ENCODE measurements around the gene CDH22.

Gene CDH22, protein sequence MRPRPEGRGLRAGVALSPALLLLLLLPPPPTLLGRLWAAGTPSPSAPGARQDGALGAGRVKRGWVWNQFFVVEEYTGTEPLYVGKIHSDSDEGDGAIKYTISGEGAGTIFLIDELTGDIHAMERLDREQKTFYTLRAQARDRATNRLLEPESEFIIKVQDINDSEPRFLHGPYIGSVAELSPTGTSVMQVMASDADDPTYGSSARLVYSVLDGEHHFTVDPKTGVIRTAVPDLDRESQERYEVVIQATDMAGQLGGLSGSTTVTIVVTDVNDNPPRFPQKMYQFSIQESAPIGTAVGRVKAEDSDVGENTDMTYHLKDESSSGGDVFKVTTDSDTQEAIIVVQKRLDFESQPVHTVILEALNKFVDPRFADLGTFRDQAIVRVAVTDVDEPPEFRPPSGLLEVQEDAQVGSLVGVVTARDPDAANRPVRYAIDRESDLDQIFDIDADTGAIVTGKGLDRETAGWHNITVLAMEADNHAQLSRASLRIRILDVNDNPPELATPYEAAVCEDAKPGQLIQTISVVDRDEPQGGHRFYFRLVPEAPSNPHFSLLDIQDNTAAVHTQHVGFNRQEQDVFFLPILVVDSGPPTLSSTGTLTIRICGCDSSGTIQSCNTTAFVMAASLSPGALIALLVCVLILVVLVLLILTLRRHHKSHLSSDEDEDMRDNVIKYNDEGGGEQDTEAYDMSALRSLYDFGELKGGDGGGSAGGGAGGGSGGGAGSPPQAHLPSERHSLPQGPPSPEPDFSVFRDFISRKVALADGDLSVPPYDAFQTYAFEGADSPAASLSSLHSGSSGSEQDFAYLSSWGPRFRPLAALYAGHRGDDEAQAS

DNA sequence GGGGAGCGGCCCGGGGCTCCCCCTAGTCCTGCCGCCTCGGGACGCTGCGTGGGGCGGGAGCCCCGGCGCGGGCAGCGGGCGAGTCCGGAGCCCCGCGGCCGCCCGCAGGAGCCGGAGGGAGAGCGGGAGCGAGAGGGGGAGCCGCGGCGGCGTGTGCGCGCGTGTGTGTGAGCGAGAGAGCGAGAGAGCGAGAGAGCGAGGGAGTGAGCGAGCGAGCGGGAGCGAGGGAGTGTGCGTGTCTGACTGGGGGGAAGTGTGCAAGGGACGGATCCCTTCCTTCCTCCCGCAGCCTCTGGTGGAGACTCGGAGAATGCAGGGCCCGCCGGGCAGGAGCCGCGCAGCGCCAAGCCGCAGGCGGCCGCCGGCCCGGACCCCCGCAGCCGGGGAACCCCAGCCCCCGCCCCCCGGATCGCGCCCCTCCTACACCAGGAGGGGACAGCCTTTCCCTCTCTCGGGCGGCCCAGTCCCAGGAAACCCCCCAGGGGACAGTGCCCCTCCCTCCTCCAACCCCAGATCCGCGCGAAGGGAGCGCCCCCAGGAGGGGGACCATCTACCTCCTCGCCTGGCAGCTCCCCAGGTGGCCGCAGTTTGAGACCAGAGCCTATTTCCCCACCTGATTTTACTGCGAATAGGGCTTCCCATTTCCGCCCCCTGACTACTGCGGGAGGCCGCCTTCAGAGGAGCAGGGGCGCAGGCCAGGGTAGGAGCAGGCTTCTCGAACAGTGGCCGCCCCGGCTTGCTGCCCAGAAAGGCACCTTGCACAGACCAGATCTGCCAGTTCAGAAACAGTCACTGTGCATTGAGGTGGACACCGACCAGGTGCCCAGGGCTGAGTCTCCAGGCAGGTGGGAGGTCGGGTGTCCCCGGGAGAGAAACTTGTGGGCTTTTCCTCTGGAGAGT lies at the start of gene CDH22:
CDH22 (minus strand) TSS at position 241 of the 900 bp plus-strand sequence. CDS start 57,204 bp downstream, outside the sequence.
- DNase-seq (ENCODE audit: low read depth in 4 of 4, low spot score in 1 of 4), result no peak

DNA sequence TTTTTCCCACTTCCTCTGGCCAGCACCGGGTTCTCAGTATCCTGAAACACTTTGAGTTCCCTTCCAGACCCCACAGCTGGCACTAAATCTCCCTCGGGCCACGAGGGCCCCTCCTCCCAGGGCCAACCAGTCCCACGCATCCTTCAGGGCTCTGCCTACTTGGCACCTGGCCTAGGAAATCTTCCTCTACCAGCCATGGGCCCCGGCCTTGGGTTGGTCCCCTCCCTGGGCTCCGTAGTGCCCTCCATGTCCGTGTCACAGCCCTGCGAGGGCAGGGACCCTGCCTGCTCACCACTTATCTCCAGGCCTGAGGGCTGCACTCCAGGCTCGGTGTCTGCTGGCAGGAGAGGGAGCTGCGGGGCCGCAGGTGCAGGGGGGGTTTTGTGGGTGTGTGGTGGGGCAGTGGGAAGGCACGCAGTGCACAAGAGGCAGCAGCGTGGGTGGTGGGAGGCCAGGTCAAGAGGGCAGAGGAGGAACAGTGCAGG lies 48.8 kb upstream of the CDH22 start:
- DNase-seq (ENCODE audit: low read depth in 4 of 4, low spot score in 1 of 4), result no peak

DNA sequence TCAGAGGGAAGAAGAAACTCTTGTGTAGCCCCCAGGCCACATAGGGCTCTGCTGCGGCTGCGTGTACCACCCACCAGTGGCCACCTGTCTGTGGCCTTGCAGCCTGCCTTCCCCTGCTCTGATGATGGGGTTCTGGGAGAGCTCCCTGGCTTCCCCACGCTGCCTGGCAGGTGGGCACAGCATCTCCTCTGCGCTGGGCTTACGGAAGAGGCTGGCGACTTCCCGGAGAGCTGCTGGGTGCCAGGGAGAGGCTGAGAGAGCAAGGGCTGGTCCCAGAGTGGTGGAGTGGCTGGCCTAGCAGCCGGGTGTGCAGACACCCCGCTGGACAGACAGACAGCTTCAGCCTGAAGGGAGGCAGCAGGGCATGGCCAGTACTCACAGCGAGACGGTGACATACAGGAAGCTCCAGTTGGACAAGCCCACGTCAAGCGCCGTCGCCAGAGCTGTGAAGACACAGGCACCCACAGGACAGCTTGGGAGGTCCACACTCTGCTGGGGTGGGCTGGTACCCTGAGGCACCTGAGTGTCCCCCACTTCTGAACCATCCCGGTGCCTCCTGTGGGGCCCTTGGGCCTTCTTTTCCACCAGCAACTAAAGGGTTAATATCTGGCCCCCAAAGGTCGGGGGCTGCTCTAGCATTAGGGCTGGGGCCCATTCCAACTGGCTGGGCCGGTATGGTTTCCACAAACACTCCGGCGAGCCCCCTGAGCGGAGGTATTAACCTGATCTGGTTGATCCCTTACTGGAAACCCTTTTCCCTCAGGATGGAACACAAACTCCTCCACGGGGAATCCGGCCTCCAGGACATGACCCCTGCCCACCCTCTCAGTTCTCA lies 48.1 kb upstream of the CDH22 start:
- no peak for DNase-seq (ENCODE audit: low read depth in 4 of 4, low spot score in 1 of 4)

DNA sequence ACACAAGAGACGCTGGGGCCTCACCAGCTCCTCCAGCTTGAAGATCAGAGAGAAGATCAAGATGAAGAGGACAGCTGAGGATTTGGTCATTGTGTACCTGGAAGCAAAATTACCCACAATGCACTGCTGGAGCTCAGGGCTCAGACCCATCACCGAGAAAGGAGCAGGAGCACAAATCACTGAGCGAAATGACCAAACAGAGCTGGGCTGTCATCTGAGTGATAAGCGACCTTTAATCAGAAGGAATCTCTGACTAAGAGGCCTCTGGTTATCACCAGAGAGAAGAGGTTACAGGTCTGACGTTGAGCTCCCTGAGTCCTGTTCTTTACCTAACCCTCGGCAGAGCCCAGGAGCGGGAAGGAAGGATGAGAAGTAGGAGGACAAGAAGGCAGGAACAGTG lies 47.5 kb upstream of the CDH22 start:
- DNase-seq (ENCODE audit: low read depth in 4 of 4, low spot score in 1 of 4), result no peak

DNA sequence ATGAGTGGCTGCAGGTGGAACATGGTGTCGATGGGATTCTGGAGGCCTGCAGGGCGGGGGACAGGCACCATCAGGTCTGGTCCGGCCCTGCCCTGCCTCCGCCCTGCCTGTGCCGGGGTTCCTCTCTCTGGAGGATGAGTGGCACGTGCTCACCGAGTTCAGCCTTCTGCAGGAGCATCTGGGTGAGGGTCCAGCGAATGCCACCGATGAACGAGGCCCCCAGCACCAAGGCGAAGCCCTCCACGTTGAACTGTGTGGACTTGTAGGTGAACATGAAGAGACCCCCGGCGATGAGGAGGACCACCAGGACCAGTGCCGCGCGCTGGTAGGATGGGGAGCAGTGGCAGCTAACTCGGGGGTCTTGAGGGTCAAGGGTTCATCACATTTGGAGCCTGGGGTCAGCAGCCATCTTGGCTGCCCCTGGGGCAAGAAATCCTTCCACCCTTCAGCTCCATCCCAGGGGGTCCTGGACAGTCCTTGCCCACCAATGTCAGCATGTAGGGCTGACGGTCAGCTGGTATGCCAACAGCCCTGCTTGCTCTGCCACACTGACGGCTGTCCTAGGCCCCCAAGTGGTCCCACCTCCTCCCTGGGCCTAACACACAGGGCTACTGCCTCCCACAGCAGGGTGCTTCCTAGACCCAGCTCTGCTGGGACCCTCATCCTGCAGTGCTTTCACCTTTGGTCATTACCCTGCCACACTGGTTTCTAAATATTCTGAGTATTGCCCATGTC lies 46.8 kb upstream of the CDH22 start:
- DNase-seq (ENCODE audit: low read depth in 4 of 4, low spot score in 1 of 4), result no peak

DNA sequence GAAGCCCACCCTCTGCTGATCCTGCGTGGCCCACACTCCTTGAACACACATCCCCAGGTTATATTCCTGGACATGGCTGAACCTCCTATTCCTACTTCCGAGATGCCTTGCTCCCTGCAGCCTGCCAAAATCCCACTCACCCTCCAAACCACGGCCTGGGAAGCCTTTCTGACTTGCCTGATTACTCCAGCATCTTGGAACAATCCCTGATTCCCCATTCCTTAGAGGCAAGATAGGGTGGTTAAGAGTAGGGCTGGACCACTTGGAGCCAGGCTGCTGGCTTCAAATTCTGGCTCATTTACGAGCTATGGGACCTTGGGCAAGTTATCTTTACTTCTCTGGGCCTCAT lies 45.9 kb upstream of the CDH22 start:
- no peak for DNase-seq (ENCODE audit: low read depth in 4 of 4, low spot score in 1 of 4)

DNA sequence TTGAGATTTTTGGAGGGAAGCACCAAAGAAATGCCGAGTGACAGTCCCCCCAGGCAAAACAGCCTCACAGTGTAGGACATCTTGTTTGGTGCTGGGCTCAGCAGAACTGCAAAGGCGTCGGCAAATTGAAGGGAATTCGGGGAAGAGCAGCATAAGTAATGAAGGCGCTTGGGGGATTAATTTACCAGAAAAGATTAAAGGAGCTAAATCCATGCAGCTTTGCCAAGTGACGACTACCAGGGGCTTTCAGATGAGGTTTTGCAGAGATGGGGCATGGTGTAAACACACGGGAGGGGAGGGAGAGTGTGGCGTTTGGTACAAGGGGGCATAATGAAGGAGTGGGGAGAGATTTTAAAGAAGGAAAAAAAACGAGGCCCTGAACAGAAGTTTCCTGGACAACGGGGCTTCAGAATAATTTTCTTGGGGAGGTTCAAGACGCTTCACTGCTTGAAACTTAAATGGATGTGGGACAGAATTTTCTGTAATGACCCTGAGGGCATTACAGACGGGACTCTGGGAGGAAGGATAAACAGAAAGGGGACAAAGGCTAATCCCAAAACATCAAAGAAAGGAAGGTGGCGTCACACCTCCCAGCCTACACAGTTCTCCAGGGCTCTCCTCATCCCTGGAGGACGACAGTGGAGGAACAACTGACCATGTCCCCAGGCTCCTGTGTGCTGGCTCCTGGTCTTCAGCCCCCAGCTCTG lies 45.4 kb upstream of the CDH22 start:
- no peak for DNase-seq (ENCODE audit: low read depth in 4 of 4, low spot score in 1 of 4)

DNA sequence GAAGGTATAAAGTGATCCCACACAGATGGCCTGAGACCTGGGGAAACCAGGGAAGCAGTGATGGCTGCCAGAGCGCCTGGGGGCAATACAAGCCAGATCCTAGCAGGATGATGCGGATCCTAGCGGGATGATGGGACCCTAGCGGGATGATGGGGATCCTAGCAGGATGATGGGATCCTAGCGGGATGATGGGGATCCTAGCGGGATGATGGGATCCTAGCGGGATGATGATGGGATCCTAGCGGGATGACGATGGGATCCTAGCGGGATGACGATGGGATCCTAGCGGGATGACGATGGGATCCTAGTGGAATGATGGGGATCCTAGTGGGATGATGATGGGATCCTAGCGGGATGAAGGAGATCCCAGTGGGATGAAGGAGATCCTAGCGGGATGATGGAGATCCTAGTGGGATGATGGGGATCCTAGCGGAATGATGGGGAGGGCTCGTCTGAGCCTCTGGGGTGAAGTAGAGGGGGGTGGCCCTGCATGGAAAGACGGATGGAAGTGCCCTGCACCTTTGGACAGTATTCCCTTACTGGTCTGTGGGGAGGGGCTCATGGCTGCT lies 44.2 kb upstream of the CDH22 start:
- no peak for DNase-seq (ENCODE audit: low read depth in 4 of 4, low spot score in 1 of 4)

DNA sequence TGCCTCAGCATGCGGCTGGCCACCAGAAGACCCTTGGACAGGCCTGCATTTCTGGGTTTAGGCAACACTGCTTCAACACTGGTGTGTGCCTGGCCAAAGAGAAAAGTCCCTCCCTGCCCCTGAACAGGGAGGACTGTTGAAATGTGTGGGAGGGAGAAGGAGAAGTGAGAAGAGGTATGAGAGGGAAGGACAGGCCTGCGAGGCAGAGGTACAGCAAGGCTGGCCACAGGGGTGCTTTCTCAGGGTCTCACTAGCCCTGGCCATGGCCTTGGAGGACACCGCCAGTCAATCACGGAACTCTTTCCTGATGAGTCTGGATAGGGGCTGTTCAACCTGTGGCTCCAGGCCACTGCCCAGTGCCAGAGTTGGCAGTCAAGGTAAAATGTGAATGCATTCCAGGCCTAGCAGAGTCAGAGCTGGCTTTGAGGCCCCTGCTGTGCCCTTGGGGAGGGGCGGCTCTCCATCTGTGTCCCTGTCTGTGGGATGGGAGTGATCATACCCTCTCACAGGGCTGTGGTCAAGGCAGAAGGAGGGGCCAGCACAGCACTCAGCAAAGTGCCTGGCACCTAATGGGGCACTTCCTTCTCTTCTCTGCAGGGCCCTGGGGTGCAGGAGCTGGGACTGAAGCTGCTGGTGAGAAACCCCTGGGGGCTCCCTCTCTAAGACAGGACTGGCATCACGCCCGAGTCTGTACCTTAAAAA lies 43.2 kb upstream of the CDH22 start:
- no peak for DNase-seq (ENCODE audit: low read depth in 4 of 4, low spot score in 1 of 4)

DNA sequence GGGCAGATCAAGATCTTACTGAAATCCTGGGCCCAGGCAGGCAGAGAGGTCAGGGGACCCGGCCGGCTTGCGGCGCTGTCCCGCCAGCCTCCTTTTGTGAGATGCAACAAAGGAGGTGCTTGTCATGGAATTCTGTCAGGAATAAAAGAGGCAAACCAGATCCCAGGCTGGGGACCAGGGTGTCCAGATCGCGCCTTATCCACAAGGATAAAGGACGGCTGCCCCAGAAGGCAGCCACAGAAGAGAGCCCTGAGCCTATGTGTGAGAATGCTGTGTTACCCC lies 42.6 kb upstream of the CDH22 start:
- DNase-seq (ENCODE audit: low read depth in 4 of 4, low spot score in 1 of 4), result no peak

DNA sequence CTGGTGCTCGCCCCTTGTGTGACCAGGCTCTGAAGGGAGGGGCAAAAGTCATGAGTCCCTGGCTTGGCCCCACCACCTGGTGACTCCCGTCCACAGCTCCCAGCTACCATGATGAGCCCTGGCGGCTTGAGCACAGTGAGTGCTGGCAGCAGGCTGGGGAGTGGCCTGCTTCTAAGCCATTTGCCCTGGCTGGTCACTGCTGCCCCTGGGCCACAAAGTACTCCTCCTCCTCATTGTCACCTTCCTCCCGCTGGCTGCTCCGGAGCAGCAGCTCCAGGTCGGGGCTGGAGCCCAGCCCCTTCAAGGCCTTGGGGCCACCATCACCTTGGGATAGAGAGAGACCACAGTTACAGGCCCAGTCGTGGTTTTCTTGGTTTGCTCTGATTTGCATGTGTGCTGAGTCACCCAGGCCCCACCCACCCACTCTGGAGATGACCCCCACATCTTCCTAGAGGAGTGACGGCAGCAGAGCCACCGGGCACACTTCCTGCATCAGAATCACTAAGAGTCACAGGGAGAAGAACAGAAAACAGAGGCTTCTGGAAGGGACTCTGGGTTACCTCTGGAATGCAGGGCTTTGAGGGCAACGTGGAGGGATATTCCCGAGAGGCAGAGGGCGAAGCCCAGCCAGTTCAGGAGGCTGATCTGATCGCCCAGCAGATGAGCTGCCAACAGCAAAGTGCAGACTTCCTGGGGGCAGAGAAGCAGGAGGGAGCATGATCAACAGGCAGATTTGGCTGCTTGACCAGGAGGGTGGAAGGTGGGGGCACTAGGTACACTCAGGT lies 42.1 kb upstream of the CDH22 start:
- DNase-seq (ENCODE audit: low read depth in 4 of 4, low spot score in 1 of 4), result peak in 1 of 4 experiments; percentile 17

DNA sequence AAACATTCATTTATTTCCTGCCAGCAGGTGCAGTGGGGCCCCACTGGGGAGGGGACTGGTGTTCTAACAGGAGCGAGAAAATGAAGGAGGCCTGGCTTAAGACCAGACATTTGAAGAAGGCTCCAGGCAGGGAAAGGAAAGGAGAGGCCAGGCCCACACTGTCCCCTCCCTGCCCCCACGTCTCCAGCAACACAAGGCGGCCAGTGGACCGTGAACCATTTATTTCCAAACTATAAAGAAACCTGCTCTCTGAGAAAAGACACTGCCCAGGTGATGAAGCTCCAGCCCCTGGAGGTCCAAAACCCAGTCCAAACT lies 41.4 kb upstream of the CDH22 start:
- DNase-seq (ENCODE audit: low read depth in 4 of 4, low spot score in 1 of 4), result no peak

DNA sequence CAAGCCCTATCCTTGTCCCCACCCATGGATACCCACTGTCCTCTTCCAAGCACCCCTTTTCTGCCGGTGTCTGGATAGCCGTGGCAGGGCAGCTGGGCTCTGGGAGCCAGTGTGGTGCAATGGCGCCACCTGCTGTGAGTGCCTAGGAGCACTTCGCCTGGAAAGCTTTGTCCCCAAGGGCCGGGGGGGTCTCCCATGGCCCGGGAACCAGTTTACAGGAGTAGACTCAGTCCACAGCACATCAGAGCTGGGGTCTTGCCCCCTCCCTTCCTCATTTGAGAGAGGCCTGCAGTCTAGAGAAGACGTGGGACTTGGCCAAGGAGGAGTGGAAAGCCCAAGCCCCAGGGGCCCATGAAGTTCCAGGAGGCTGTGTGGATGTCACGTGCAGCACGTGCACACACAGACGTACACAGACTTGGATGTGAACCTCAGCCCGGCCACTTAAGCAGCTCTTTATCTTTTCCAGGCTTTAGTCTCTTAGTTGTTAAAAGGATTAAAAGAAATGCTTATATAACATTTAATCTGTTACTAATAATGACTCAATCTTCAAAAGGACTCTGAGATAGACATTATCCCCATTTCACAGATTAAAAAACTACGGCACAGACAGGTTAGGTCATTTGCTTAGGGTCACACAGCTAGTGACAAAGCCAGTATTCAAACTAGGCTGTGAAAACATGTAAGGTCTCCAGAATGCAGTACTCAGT lies 40.9 kb upstream of the CDH22 start:
- peak in 2 of 4 experiments; percentile 20 to 30 for DNase-seq (ENCODE audit: low read depth in 4 of 4, low spot score in 1 of 4)

DNA sequence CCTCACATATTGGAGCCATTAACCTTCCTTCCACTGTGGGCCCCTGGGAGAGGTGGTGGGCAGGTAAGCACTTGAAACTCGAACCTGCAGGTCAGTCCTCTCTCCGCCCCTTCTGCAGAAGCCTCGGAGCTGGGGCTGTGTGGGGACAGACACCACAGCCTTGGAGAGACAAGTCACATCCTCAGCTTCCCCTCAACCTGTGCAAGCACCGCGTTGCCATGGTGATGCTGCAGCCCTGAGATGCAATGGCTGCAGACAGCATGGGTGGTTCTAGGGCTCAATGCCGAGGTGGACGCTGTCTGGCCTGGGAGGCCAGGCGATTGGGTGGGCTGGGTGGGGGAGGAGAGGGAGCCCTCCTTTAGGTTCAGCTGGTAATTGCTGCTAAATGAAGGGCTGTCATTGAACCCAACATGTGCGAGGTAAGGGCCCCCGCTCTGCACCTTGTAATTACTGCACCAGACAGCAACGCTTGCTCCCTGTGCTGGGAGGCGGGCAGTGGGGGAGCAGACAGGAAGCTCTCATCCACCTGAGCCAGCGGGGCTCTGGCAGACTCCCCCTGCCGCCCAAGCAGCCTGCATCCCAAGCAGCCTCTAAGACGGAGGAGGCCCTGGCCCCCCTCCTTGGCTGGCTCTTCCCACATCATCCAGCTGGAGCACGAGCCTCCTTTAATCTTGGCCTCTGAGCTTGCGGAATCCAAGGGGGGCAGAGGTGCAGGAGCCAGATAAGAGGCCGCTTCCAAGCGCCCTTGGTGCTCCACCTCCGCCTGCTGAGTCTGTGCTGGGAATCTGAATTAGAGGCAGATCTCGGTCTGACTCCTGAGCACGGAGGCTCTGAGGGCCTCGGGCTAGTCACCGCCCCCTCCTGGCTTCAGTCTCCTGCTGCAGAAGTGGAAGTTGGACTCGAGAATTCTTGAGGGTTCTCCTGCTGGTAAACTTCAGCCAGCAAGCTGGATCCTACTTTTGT lies 39.8 kb upstream of the CDH22 start:
- DNase-seq (ENCODE audit: low read depth in 4 of 4, low spot score in 1 of 4), result no peak

DNA sequence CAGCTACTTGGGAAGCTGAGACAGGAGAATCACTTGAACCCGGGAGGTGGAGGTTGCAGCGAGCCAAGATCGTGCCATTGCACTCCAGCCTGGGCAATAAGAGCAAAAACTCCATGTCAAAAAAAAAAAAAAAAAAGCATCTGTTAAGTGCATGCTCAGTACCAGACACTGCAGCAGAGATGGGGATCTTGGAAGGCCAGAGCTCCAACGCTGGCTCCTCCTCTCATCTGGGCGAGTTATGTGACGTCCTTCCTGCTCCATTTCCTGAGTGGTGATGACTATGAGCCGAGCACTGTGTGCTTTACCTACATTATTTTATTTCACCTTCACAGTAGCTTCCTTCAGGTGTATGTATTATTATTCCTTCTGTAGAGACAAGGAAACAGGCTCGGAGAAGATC lies 38.5 kb upstream of the CDH22 start:
- no peak for DNase-seq (ENCODE audit: low read depth in 4 of 4, low spot score in 1 of 4)
